ENCODE data around the gene ALDH1A1.

ALDH1A1 gene

DNA sequence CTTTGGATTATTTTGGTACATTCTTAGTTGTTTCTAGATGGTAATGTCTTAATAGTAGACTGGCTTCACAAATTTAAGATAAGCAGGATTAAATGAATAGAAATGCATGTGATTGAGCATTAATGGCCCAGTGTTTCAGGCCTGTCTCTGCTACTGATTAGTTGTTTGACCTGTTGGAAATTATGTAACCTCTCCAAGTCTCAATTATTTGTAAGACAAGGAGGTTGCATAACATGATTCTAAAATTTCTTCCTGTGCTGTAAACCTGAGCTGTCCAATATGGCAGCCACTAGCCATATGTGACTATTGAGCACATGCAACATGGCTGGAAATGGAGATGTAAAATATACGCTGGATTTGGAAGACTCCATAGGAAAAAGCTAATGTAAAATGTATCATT, 97.5 kb downstream of the ALDH1A1 start:
- DNase-seq: no peak
